K562 (cell line): ENCODE measurements around the gene MDP1.

Experiments
- CHD1 ChIP-seq: fragments of 200-600 bp; sonication (generic); IDR thresholded peaks from one replicate; pipeline ENCODE4 v1.6.1; 2012; ENCODE audit warnings: mild to moderate bottlenecking, moderate library complexity, low read length, inconsistent platforms
- EZH2 ChIP-seq: IDR thresholded peaks from 2 replicates; pipeline ENCODE4 v1.6.1; 2012; ENCODE audit warnings: low read depth, mild to moderate bottlenecking, inconsistent platforms, low read length, borderline replicate concordance
- HMG20B ChIP-seq: fragments of 250-450 bp; sonication (Bioruptor Pico); IDR thresholded peaks from 2 replicates; pipeline ENCODE4 v1.5.0; 2021; ENCODE audit warnings: mild to moderate bottlenecking
- POLR2A ChIP-seq: fragments of 450-650 bp; conservative IDR thresholded peaks from 2 replicates; pipeline ENCODE4 v1.6.1; 2016
- RAD21 ChIP-seq, 2 experiments: fragments of 250-450 bp in 1 of 2; fragments of 450-650 bp in 1 of 2; sonication (Bioruptor Pico) in 1 of 2; formaldehyde crosslinking in 1 of 2; IDR thresholded peaks in 1 of 2; conservative IDR thresholded peaks in 1 of 2; 2 replicates each; pipeline versions ENCODE4 v1.4.0 to v1.8.0; 2020 to 2022; ENCODE audit warnings: mild to moderate bottlenecking in 2 of 2, moderate library complexity in 1 of 2
- TAF7 ChIP-seq: fragments of 450-650 bp; IDR thresholded peaks from 2 replicates; pipeline ENCODE4 v1.6.1; 2016; ENCODE audit warnings: missing genetic modification characterization, missing compliant biosample characterization
- TF ChIP-seq, protein P1 (sequence below): fragments of 250-450 bp; sonication (Bioruptor Pico); IDR thresholded peaks from 2 replicates; pipeline ENCODE4 v1.4.0; 2020; ENCODE audit warnings: mild to moderate bottlenecking
- TF ChIP-seq, protein P2 (sequence below): sonication (generic); formaldehyde crosslinking; IDR thresholded peaks from 2 replicates; pipeline ENCODE4 v1.8.1; 2023; ENCODE audit warnings: mild to moderate bottlenecking, missing genetic modification reagents
- TF ChIP-seq, protein P3 (sequence below), 3 experiments: IDR thresholded peaks in 2 of 3; conservative IDR thresholded peaks in 1 of 3; 2 replicates each; pipeline ENCODE4 v1.5.1; 2011 to 2012; ENCODE audit warnings: low read length in 3 of 3, mild to moderate bottlenecking in 3 of 3, control low read depth in 2 of 3, improper control_type of control experiment in 1 of 3, inconsistent platforms in 1 of 3, low read depth in 1 of 3, mixed read lengths in 1 of 3, moderate library complexity in 1 of 3; ENCODE audit not compliant: insufficient read depth in 2 of 3

DNA sequence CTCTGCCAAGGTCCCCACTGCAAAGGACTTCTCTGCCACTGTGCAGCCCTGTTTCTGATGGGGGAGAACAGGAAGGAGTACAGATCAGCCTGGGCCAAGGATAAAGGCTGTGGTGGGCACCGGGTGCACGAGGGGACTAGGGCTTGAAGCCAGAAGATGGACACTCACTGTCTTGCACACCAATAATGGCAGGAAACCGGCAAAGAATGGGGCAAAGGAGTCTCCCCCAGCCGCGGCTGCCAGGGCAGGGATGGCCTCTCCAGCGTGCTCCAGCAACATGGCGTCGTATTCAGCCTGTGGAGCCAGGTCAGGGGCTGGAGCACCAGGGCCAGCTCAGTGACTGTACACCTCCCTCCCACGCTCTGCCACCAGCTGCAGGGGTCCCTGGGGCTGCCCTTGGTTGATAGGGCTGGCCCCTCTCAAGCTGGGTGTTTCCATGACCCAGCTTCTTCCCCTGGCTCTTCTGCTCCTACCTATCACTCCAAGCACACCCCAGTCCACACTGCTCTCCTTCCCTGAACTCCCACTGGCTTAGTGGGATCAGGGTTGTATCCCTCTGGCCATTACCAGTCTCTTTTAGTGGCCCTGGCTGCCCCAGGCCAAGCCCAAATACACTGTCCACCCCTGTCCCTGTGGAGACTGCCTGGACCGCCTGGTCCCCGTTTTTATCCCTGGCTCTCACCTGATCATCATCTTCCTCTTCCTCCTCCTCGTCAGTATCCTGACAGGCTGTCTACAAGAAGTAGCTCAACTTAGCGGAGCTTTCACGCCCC lies 33.6 kb downstream of the MDP1 start:
- TF ChIP-seq EZH2 (no peak), POLR2A (no peak), RAD21 (CRISPR knock-in tag; conservative IDR thresholded peaks at IDR 0.05 in 1 of 2, IDR thresholded peaks at IDR 0.05 in 1 of 2) (no peak), TAF7 (tag) (no peak), HMG20B (no peak), CHD1 (no peak)
- TF ChIP-seq, protein P1, sequence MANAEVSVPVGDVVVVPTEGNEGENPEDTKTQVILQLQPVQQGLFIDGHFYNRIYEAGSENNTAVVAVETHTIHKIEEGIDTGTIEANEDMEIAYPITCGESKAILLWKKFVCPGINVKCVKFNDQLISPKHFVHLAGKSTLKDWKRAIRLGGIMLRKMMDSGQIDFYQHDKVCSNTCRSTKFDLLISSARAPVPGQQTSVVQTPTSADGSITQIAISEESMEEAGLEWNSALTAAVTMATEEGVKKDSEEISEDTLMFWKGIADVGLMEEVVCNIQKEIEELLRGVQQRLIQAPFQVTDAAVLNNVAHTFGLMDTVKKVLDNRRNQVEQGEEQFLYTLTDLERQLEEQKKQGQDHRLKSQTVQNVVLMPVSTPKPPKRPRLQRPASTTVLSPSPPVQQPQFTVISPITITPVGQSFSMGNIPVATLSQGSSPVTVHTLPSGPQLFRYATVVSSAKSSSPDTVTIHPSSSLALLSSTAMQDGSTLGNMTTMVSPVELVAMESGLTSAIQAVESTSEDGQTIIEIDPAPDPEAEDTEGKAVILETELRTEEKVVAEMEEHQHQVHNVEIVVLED (CRISPR knock-in tag): no peak
- TF ChIP-seq, protein P2, sequence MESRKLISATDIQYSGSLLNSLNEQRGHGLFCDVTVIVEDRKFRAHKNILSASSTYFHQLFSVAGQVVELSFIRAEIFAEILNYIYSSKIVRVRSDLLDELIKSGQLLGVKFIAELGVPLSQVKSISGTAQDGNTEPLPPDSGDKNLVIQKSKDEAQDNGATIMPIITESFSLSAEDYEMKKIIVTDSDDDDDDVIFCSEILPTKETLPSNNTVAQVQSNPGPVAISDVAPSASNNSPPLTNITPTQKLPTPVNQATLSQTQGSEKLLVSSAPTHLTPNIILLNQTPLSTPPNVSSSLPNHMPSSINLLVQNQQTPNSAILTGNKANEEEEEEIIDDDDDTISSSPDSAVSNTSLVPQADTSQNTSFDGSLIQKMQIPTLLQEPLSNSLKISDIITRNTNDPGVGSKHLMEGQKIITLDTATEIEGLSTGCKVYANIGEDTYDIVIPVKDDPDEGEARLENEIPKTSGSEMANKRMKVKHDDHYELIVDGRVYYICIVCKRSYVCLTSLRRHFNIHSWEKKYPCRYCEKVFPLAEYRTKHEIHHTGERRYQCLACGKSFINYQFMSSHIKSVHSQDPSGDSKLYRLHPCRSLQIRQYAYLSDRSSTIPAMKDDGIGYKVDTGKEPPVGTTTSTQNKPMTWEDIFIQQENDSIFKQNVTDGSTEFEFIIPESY (CRISPR knock-in tag): no peak
- TF ChIP-seq, protein P3, sequence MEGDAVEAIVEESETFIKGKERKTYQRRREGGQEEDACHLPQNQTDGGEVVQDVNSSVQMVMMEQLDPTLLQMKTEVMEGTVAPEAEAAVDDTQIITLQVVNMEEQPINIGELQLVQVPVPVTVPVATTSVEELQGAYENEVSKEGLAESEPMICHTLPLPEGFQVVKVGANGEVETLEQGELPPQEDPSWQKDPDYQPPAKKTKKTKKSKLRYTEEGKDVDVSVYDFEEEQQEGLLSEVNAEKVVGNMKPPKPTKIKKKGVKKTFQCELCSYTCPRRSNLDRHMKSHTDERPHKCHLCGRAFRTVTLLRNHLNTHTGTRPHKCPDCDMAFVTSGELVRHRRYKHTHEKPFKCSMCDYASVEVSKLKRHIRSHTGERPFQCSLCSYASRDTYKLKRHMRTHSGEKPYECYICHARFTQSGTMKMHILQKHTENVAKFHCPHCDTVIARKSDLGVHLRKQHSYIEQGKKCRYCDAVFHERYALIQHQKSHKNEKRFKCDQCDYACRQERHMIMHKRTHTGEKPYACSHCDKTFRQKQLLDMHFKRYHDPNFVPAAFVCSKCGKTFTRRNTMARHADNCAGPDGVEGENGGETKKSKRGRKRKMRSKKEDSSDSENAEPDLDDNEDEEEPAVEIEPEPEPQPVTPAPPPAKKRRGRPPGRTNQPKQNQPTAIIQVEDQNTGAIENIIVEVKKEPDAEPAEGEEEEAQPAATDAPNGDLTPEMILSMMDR (IDR thresholded peaks at IDR 0.05 in 2 of 3, conservative IDR thresholded peaks at IDR 0.05 in 1 of 3; ENCODE audit: insufficient read depth in 2 of 3, low read depth in 1 of 3, low read length in 3 of 3): no peak
